ENCODE results near the gene DNAJB13.
"Not testable (repeated sequence)": the region's sequence is repeated elsewhere in the genome, so short reads cannot be mapped to it uniquely, and the experiment has no call there.

DNAJB13 gene, protein sequence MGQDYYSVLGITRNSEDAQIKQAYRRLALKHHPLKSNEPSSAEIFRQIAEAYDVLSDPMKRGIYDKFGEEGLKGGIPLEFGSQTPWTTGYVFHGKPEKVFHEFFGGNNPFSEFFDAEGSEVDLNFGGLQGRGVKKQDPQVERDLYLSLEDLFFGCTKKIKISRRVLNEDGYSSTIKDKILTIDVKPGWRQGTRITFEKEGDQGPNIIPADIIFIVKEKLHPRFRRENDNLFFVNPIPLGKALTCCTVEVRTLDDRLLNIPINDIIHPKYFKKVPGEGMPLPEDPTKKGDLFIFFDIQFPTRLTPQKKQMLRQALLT

DNA sequence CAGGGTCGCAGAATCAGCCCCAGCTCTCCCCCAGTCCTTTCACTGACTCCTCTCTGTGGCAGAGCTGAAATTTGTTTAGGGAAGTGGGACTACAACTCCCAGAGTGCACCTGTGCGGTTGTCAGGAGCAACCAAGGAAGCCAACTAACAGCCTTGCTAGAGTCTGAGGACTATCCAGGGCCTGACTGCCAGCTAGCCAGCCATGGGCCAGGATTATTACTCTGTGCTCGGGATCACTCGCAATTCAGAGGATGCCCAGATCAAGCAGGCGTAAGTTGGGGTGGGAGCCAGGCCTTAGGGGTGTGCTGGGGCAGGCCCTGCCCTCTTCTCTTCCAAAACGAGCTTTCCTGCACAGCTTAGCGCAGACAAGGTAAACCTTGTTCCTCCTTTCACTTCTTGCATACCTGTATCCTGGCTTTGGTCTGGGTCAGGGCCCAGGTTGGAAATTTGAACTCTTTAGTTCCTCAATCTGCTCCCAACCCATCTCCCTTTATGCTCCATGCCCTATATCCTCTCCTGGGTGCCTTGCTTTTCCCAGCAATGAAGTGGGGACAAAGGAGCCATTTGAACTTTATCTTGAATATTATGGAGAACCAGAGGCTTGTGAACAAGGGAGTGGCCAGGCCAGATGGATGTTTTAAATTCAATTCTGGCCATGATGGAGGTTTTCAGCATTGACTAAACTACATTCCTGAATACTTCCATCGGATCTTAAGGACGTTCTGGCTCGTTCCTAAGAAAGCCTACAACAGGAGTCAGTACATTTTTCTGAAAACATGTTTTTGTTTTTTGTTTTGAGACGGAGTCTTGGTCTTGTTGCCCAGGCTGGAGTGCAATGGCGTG, at the start of gene DNAJB13:
TSS of gene DNAJB13 (plus strand) at position 158 of the 842 bp plus-strand sequence. CDS start at position 202, 44 bp downstream.
- DNase-seq: no peak
- Mint-ChIP-seq H3K27me3 (peaks cover 4% of the 10 kb centered on the region), H3K27ac (no peak within 1 kb of the TSS), H3K36me3 (ENCODE audit: low read depth) (no peaks in the 10 kb centered on the region), H3K4me1 (ENCODE audit: low read depth) (no peaks in the 10 kb centered on the region), H3K9me3 (no peaks in the 10 kb centered on the region), H3K4me3 (no peak within 1 kb of the TSS)

DNA sequence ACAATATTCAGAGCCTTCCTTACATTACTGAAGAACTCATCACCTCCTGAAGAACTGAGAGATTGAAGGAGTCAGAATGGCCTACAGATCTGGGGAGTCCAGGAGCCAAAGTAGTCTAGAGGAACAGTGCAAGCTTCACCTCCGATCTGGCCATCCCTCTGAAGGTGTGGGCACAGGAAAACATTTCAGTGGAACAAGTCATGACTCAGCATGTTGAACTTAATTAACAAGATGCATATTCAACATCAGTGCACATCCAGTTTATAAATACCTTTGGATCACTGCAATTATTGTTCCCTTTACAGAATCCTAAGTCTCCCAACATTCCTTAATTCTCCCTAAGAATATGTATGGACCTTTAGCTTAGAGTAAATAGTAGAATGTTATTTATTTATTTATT, 48.5 kb upstream of the DNAJB13 start:
- Mint-ChIP-seq H3K9me3 (no peaks in the 10 kb centered on the region), H3K27ac (peak overlapping the region; percentile 0), H3K36me3 (ENCODE audit: low read depth) (peaks cover 58% of the 10 kb centered on the region), H3K27me3 (no peaks in the 10 kb centered on the region), H3K4me3 (no peak overlapping the region), H3K4me1 (ENCODE audit: low read depth) (no peaks in the 10 kb centered on the region)
- no peak for DNase-seq

DNA sequence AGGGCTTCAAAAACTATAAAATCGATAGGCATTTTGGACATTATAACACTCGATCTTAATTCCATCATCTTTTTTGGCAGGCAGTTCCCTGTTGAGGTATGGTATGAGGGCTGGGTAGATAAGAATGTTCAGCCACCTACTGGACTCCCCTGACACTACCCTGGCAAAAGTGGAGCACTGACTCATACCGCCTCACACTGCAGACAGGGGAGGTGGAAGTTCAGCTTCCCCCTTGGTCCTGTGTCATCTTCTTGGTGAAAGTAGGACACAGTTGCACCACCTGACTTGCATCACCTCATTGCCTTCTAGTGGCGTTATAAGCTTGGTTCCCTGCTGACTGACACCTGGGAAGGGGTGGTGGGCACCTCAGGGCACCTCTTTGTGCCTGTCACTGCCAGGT, 43.6 kb upstream of the DNAJB13 start:
- peaks cover 68% of the 10 kb centered on the region for H3K36me3 Mint-ChIP-seq (ENCODE audit: low read depth)
- DNase-seq: no peak
- no peaks in the 10 kb centered on the region for H3K9me3 Mint-ChIP-seq
- no peaks in the 10 kb centered on the region for H3K27me3 Mint-ChIP-seq
- no peak overlapping the region for H3K27ac Mint-ChIP-seq
- H3K4me3 Mint-ChIP-seq: no peak overlapping the region
- no peaks in the 10 kb centered on the region for H3K4me1 Mint-ChIP-seq (ENCODE audit: low read depth)

DNA sequence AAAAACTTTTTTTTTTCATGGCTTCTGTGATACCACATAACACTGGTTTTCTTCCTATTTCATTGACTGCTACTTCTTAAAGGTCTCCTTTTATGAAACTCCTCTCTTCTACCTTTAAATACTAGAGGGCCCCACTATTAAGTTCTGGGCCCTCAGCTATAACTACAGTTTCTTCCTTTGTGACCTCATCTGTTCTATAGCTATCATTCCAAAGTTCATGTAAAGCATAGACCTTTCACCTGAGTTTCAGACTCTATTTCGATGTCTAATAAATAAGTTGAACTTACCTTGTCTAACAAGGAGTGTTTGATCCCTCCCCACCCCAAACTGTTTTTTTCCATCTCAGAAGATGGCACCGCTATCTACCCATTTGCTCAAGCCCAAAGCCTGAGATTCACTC, 38.8 kb upstream of the DNAJB13 start:
- Mint-ChIP-seq H3K36me3 (ENCODE audit: low read depth) (peaks cover 81% of the 10 kb centered on the region), H3K27me3 (no peaks in the 10 kb centered on the region), H3K27ac (no peak overlapping the region), H3K4me1 (ENCODE audit: low read depth) (peaks cover 4% of the 10 kb centered on the region), H3K9me3 (no peaks in the 10 kb centered on the region), H3K4me3 (no peak overlapping the region)
- no peak for DNase-seq

DNA sequence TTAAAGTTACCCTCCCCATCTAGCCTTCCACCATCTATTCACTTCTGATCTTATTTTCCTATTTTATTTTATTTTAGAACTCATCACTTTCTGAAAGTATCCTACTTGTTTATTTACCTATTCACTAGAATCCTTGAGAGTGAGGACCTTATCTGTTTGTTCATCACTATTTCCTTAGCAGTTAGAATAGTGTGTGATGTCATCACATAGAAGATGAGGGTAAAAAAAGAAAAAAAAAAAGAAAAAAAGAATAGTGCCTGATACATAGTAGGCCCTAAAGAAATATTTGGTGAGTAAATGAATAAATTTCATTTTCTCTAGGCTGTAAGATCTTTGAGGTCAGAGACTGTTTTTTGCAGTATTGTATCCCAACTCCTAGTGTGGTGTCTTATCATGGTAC, 37.4 kb upstream of the DNAJB13 start:
- peaks cover 4% of the 10 kb centered on the region for H3K4me1 Mint-ChIP-seq (ENCODE audit: low read depth)
- H3K36me3 Mint-ChIP-seq (ENCODE audit: low read depth): peaks cover 88% of the 10 kb centered on the region
- DNase-seq: no peak
- H3K27ac Mint-ChIP-seq: no peak overlapping the region
- no peaks in the 10 kb centered on the region for H3K27me3 Mint-ChIP-seq
- no peaks in the 10 kb centered on the region for H3K9me3 Mint-ChIP-seq
- no peak overlapping the region for H3K4me3 Mint-ChIP-seq

DNA sequence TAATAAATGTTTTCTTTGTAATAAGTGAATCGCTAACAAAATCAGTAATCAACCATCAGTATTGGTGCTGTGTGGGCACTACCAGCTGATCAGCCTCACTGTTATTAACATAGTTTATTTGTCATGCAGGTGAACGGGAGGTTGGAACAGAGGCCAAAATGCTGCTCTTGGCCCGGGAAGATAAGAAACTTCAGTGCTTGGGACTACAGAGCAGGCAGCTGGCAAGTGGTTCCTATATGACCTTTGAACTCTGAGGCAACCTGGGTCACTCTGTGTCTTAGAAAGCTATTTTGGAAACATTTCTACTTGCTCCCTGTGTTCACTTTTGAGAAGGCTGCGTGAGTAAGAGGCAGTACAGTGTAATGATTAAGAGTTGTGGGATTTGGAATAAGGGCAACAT, 36.5 kb upstream of the DNAJB13 start:
- peaks cover 92% of the 10 kb centered on the region for H3K36me3 Mint-ChIP-seq (ENCODE audit: low read depth)
- no peak overlapping the region for H3K4me3 Mint-ChIP-seq
- peaks cover 4% of the 10 kb centered on the region for H3K4me1 Mint-ChIP-seq (ENCODE audit: low read depth)
- no peak for DNase-seq
- no peaks in the 10 kb centered on the region for H3K9me3 Mint-ChIP-seq
- H3K27me3 Mint-ChIP-seq: no peaks in the 10 kb centered on the region
- H3K27ac Mint-ChIP-seq: no peak overlapping the region

DNA sequence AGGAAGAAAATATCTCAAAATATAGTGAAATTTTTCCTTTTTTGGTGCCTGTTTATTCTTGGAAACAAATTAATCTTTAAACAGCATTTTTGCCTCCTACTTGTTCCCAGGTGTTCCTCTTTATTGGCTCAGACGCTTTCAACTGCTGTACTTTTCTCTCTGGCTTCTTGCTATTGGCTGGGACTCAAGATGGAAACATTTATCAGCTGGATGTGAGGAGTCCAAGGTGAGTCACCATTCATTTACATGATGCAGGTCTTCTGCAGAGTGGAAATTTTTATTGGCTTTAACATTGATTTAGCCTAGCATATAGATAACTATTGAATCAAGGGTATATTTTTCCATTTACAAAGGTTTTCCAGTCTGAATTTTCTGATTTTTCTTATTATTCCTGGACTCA, 34.4 kb upstream of the DNAJB13 start:
- Mint-ChIP-seq H3K4me1 (ENCODE audit: low read depth) (peaks cover 4% of the 10 kb centered on the region), H3K36me3 (ENCODE audit: low read depth) (peaks cover 86% of the 10 kb centered on the region), H3K27me3 (no peaks in the 10 kb centered on the region), H3K4me3 (no peak overlapping the region), H3K9me3 (no peaks in the 10 kb centered on the region), H3K27ac (peak overlapping the region; percentile 34)
- no peak for DNase-seq

DNA sequence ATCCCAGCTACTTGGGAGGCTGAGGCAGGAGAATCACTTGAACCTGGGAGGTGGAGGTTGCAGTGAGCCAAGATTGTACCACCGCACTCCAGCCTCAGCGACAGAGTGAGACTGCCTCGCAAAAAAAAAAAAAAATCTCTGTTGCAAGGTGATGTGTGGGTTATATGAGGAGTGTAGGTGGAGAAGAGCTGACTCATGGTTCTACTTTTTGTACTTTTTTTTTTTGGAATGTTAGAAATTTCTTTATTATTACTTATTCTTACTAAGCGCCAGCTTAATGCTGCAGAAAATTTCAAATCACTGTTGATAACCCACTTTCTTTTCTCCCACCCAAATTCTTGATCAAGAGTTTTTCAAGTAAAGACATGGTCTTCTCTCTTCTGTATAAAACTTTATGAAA, 29.6 kb upstream of the DNAJB13 start:
- Mint-ChIP-seq H3K4me3 (no peak overlapping the region), H3K27ac (no peak overlapping the region), H3K9me3 (no peaks in the 10 kb centered on the region), H3K4me1 (ENCODE audit: low read depth) (peaks cover 4% of the 10 kb centered on the region), H3K36me3 (ENCODE audit: low read depth) (peaks cover 82% of the 10 kb centered on the region), H3K27me3 (no peaks in the 10 kb centered on the region)
- no peak for DNase-seq

DNA sequence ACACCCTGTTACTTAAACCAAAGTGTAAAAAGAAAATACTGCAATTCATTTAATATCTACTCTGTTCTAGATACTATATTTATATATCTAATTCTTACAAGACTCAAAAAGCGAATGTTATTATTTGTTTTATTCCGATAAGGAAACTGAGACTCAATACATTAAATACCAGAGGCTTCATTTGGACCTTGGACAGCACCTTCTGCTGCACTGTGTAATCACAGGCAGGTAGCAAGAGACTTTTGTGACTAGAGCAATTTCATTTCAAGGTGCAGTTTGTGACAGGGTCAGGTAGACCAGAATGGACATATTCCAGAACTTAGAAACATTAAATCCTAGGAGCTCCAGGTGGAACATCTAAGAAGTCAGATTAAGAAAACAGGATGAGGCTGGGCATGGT, 21.4 kb upstream of the DNAJB13 start:
- peaks cover 88% of the 10 kb centered on the region for H3K36me3 Mint-ChIP-seq (ENCODE audit: low read depth)
- no peak overlapping the region for H3K4me3 Mint-ChIP-seq
- H3K4me1 Mint-ChIP-seq (ENCODE audit: low read depth): no peaks in the 10 kb centered on the region
- H3K27me3 Mint-ChIP-seq: no peaks in the 10 kb centered on the region
- no peak for DNase-seq
- H3K9me3 Mint-ChIP-seq: no peaks in the 10 kb centered on the region
- no peak overlapping the region for H3K27ac Mint-ChIP-seq

DNA sequence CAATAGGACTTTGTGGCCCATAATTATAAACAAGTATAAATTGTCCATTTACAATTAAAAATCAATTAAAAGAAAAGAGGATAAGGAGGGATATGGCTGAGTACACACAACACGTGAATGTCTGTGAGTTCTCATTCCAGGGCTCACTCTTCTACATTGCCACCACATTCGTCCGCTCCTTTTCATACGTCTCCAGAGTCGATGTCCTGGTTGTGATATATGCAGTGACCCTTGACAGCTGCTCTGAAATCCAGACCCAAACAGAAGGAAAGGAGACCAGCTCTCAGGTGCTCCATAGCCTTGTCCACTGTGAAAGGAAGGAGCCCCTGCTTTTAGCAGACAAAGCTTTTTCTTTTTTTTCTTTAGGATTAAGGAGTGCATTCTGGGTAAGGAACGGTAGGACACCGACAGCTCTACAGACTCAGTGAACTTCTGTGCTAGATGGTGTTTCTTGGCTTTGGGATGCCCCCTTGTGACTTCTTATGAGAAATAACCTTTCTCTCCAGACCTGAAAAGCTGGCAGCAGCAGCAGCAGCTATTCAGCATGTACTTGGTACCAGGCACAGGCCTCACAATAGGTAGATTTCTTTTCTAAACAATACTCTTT, 19.7 kb upstream of the DNAJB13 start:
- no peaks in the 10 kb centered on the region for H3K4me1 Mint-ChIP-seq (ENCODE audit: low read depth)
- no peaks in the 10 kb centered on the region for H3K9me3 Mint-ChIP-seq
- peaks cover 79% of the 10 kb centered on the region for H3K36me3 Mint-ChIP-seq (ENCODE audit: low read depth)
- no peak overlapping the region for H3K4me3 Mint-ChIP-seq
- no peak overlapping the region for H3K27ac Mint-ChIP-seq
- no peak for DNase-seq
- H3K27me3 Mint-ChIP-seq: no peaks in the 10 kb centered on the region

DNA sequence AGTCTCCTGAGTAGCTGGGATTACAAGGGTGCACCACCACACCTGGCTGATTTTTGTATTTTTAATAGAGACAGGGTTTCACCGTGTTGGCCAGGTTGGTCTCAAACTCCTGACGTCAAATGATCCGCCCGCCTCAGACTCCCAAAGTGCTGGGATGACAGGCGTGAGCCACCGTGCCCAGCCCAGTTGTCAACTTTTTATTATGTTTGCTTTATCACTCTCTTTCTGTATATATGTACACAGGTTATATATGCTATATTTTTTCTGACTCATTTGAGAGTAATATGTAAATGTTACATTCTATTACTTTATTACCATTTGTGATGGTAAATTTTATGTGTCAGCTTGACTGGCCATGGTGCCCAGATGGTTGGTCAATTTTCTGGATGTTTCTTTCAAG, 18.9 kb upstream of the DNAJB13 start:
- Mint-ChIP-seq H3K4me3 (no peak overlapping the region), H3K9me3 (no peaks in the 10 kb centered on the region), H3K27me3 (no peaks in the 10 kb centered on the region), H3K36me3 (ENCODE audit: low read depth) (peaks cover 73% of the 10 kb centered on the region), H3K4me1 (ENCODE audit: low read depth) (no peaks in the 10 kb centered on the region), H3K27ac (no peak overlapping the region)
- DNase-seq: no peak

DNA sequence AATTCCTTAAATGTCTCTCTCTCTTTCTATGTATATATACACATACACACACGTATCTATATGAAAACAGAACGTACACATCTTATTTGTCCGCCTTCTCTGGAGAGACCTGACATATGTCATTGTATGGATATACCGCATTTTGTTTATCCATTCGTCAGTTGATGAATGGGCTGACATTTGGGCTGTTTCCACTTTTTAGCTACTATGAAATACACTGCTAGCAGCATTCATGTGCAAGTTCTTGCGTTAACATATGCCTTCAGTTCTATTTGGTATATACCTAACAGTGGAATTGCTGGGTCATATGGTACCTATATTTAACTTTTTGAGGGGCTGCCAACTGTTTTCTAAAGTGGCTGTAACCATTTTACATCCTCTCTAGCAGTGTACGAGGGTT, 18.0 kb upstream of the DNAJB13 start:
- no peak overlapping the region for H3K4me3 Mint-ChIP-seq
- DNase-seq: no peak
- H3K9me3 Mint-ChIP-seq: no peaks in the 10 kb centered on the region
- no peaks in the 10 kb centered on the region for H3K27me3 Mint-ChIP-seq
- peaks cover 68% of the 10 kb centered on the region for H3K36me3 Mint-ChIP-seq (ENCODE audit: low read depth)
- H3K4me1 Mint-ChIP-seq (ENCODE audit: low read depth): no peaks in the 10 kb centered on the region
- H3K27ac Mint-ChIP-seq: no peak overlapping the region

DNA sequence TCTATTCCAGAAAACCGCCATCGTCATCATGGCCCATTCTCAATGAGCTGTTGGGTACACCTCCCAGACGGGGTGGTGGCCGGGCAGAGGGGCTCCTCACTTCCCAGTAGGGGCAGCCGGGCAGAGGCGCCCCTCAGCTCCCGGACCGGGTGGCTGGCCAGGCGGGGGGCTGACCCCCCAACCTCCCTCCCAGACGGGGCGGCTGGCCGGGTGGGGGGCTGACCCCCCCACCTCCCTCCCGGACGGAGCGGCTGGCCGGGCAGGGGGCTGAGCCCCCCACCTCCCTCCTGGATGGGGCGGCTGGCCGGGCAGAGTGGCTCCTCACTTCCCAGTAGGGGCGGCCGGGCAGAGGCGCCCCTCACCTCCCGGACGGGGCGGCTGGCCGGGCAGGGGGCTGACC, 14.8 kb upstream of the DNAJB13 start:
- not testable (repeated sequence) for H3K9me3 Mint-ChIP-seq; DNase-seq; H3K27ac Mint-ChIP-seq; H3K4me1 Mint-ChIP-seq (ENCODE audit: low read depth); H3K27me3 Mint-ChIP-seq; H3K4me3 Mint-ChIP-seq
- H3K36me3 Mint-ChIP-seq (ENCODE audit: low read depth): peaks cover 45% of the 10 kb centered on the region

DNA sequence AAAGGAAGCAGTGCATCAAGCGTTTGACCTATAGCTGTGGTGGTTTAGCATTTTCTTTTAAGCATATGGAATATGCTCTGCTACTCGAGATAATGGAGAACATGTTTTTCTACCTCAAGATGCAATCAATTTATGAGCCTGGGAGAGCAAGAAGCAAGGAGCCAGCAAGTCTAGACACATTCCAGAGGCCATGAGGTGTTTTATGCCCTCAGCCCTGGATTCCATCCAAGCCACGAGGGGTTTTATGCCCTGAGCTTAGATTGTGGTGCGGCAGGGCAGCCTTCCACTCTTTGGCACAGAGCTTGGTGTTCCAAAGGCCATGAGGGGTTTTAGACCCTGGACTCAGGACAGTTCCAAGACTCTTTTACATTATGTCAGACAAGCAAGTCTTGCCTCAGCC, 11.7 kb upstream of the DNAJB13 start:
- Mint-ChIP-seq H3K27me3 (no peaks in the 10 kb centered on the region), H3K4me3 (no peak overlapping the region), H3K27ac (no peak overlapping the region), H3K9me3 (no peaks in the 10 kb centered on the region), H3K4me1 (ENCODE audit: low read depth) (no peaks in the 10 kb centered on the region), H3K36me3 (ENCODE audit: low read depth) (peaks cover 27% of the 10 kb centered on the region)
- DNase-seq: no peak

All from activated T-cell treated with anti-CD3 and anti-CD28 coated beads, Interleukin-2, amount 50 U/mL, for 24 hours (primary cell).